ENCODE measurements around the gene SNX4. TPM values are rescaled to one million over a fixed set of nuclear protein-coding genes. Genes with fewer than 3 reads are reported as not detected.

The SNX4 gene
- total and polyA plus RNA-seq, 2 of the 8 experiments (the other 6 are each of a cell fraction or from before 2014, with no cell fraction given), result 7.2 to 23.1 TPM

- no peak for TF ChIP-seq NANOG (IDR thresholded peaks at IDR 0.05; ENCODE audit: insufficient read depth, low read depth, low read length, poor library complexity, severe bottlenecking)
- peak; percentile 78 for TF ChIP-seq ASH2L (IDR thresholded peaks at IDR 0.05; ENCODE audit: low read length)
- TF ChIP-seq KDM5A (IDR thresholded peaks at IDR 0.05; ENCODE audit: low read length), result no peak
- no peak for TF ChIP-seq FOSL1 (IDR thresholded peaks at IDR 0.05; ENCODE audit: insufficient read depth, low read depth, low read length)
- no peak for TF ChIP-seq CEBPB (IDR thresholded peaks at IDR 0.05; ENCODE audit: low read depth, low read length)
- TF ChIP-seq RFX5 (IDR thresholded peaks at IDR 0.05; ENCODE audit: borderline replicate concordance, low read depth, low read length), result no peak
- peak; percentile 43 for TF ChIP-seq KDM4A (IDR thresholded peaks at IDR 0.05; ENCODE audit: low read depth, low read length, severe bottlenecking)
- peak; percentile 10; the same call in 1 of the 2 replicates for TF ChIP-seq TBP (IDR thresholded peaks at IDR 0.05; ENCODE audit: low read depth, low read length)
- no peak for TF ChIP-seq KDM1A (IDR thresholded peaks at IDR 0.05; ENCODE audit: borderline replicate concordance, low read length)
- TF ChIP-seq CBX5 (IDR thresholded peaks at IDR 0.05; ENCODE audit: low read depth, low read length), result no peak
- TF ChIP-seq SUZ12 (IDR thresholded peaks at IDR 0.05; ENCODE audit: low read length), result no peak
- TF ChIP-seq HDAC2 (IDR thresholded peaks at IDR 0.05; ENCODE audit: borderline replicate concordance in 1 of 2, low read depth in 2 of 2, low read length in 2 of 2), result no peak
- TF ChIP-seq, protein P1, sequence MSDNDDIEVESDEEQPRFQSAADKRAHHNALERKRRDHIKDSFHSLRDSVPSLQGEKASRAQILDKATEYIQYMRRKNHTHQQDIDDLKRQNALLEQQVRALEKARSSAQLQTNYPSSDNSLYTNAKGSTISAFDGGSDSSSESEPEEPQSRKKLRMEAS (IDR thresholded peaks at IDR 0.05), result peak; percentile 19; the same call in 1 of the 2 replicates
- TF ChIP-seq PHF8 (conservative IDR thresholded peaks at IDR 0.05; ENCODE audit: low read depth, low read length), result peak; percentile 67
- no peak for TF ChIP-seq POLR2AphosphoS5 (IDR thresholded peaks at IDR 0.05; ENCODE audit: low read depth, low read length)
- no peak for TF ChIP-seq RXRA (IDR thresholded peaks at IDR 0.05; ENCODE audit: insufficient read depth, low read depth, low read length)
- no peak for TF ChIP-seq CBX8 (IDR thresholded peaks at IDR 0.05; ENCODE audit: borderline replicate concordance, low read depth, low read length)
- TF ChIP-seq, protein P2, sequence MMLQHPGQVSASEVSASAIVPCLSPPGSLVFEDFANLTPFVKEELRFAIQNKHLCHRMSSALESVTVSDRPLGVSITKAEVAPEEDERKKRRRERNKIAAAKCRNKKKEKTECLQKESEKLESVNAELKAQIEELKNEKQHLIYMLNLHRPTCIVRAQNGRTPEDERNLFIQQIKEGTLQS (IDR thresholded peaks at IDR 0.05; ENCODE audit: insufficient read depth, low read depth, low read length), result no peak
- peak; percentile 78 for TF ChIP-seq NRF1 (IDR thresholded peaks at IDR 0.05; ENCODE audit: low read depth, low read length)
- TF ChIP-seq HDAC6 (IDR thresholded peaks at IDR 0.05; ENCODE audit: low read depth, low read length), result no peak
- peak in 1 of 2 experiments; percentile 54; a peak in 2 of 4 replicates for TF ChIP-seq SIN3A (conservative IDR thresholded peaks at IDR 0.05 in 1 of 2, IDR thresholded peaks at IDR 0.05 in 1 of 2; ENCODE audit: low read depth in 1 of 2, low read length in 2 of 2)
- TF ChIP-seq POLR2A (IDR thresholded peaks at IDR 0.05; ENCODE audit: control extremely low read depth in 1 of 2, low read depth in 2 of 2, low read length in 2 of 2), result peak in 1 of 2 experiments; percentile 47; a peak in 1 of 3 replicates
These were observed at the start of gene SNX4 (continued) for GRCh38 chr3:125519678-125520562.
